Endometrial microvascular endothelial cells (primary cell): ENCODE measurements around the gene AASDH. TPM values are rescaled to one million over a fixed set of nuclear protein-coding genes. Genes with fewer than 3 reads are reported as not detected.

Source experiments
- in situ Hi-C: cut with HindIII; loops from 2 replicates; pipeline ENCODE4 v1.10.0; 2017; ENCODE audit warnings: low sequenced_read_pairs, low pct_unique_long_range_greater_than_20kb; ENCODE audit errors: inconsistent ontology term
- total RNA-seq: library from RNA; depleted of rRNA; stranded (reverse); fragments of >200 nt; gene quantifications from one replicate; pipeline ENCODE4 v1.2.3, GENCODE V29; 2015; ENCODE audit errors: inconsistent ontology term

The AASDH gene
- total RNA-seq, 1 donor from 2014 or later: 8.0 TPM

- in situ Hi-C loops: no loop called here
Observed at GRCh38 chr4:56321251-56321650, 66.0 kb downstream of the AASDH start.

- in situ Hi-C loops: no loop called here
Observed at GRCh38 chr4:56320293-56320692, 67.0 kb downstream of the AASDH start.

GRCh38 chr4:56318555-56318954 lies 68.7 kb downstream of the AASDH start:
- in situ Hi-C loops: no loop called here

GRCh38 chr4:56317749-56318148 lies 69.5 kb downstream of the AASDH start:
- in situ Hi-C loops: no loop called here

GRCh38 chr4:56316011-56316650 lies 71.2 kb downstream of the AASDH start:
- in situ Hi-C loops: no loop called here

- in situ Hi-C loops: no loop called here
Observed at GRCh38 chr4:56315543-56315942, 71.7 kb downstream of the AASDH start.

GRCh38 chr4:56315041-56315440 lies 72.2 kb downstream of the AASDH start:
- in situ Hi-C loops: no loop called here

GRCh38 chr4:56314207-56314915 lies 72.9 kb downstream of the AASDH start:
- in situ Hi-C loops: no loop called here

GRCh38 chr4:56313132-56313531 lies 74.2 kb downstream of the AASDH start:
- in situ Hi-C loops: no loop called here

GRCh38 chr4:56311299-56311975 lies 75.9 kb downstream of the AASDH start:
- in situ Hi-C loops: no loop called here

GRCh38 chr4:56310401-56311125 lies 76.7 kb downstream of the AASDH start:
- in situ Hi-C loops: no loop called here

GRCh38 chr4:56308384-56308783 lies 78.9 kb downstream of the AASDH start:
- in situ Hi-C loops: no loop called here

GRCh38 chr4:56307423-56307822 lies 79.9 kb downstream of the AASDH start:
- in situ Hi-C loops: no loop called here

GRCh38 chr4:56305390-56305789 lies 81.9 kb downstream of the AASDH start:
- in situ Hi-C loops: no loop called here

- in situ Hi-C loops: no loop called here
Observed at GRCh38 chr4:56303921-56304320, 83.4 kb downstream of the AASDH start.

- in situ Hi-C loops: no loop called here
Observed at GRCh38 chr4:56302760-56303159, 84.5 kb downstream of the AASDH start.

GRCh38 chr4:56301997-56302496 lies 85.2 kb downstream of the AASDH start:
- in situ Hi-C loops: no loop called here

- in situ Hi-C loops: no loop called here
Observed at GRCh38 chr4:56301181-56301996, 85.9 kb downstream of the AASDH start.

- in situ Hi-C loops: no loop called here
Observed at GRCh38 chr4:56298236-56298635, 89.1 kb downstream of the AASDH start.
